Activated CD8-positive, alpha-beta memory T cell treated with anti-CD3 and anti-CD28 coated beads, Interleukin-2, amount 50 U/mL, for 1 hour (primary cell): ENCODE measurements around the gene ALKBH6.
"Not testable (repeated sequence)": the region's sequence is repeated elsewhere in the genome, so short reads cannot be mapped to it uniquely, and the experiment has no call there.

ENCODE experiments used
- DNase-seq: peaks from one replicate; pipeline ENCODE4 v3.0.0-alpha.2; 2020; ENCODE audit errors: extremely low read depth

ALKBH6 gene

GRCh38 chr19:35992907-35993765 is 20.9 kb downstream of the ALKBH6 start:
- no peak for DNase-seq

- no peak for DNase-seq
These were observed 22.1 kb downstream of the ALKBH6 start for GRCh38 chr19:35991731-35992450.

GRCh38 chr19:35990771-35991730 is 23.0 kb downstream of the ALKBH6 start:
- no peak for DNase-seq

- DNase-seq: no peak
These were observed 23.9 kb downstream of the ALKBH6 start for GRCh38 chr19:35990156-35990555.

- no peak for DNase-seq
These were observed 25.2 kb downstream of the ALKBH6 start for GRCh38 chr19:35988824-35989223.

- DNase-seq: no peak
These were observed 26.5 kb downstream of the ALKBH6 start for GRCh38 chr19:35987571-35987896.

GRCh38 chr19:35986664-35987570 is 27.1 kb downstream of the ALKBH6 start:
- no peak for DNase-seq

- no peak for DNase-seq
These were observed 27.9 kb downstream of the ALKBH6 start for GRCh38 chr19:35986111-35986510.

GRCh38 chr19:35983177-35983576 is 30.8 kb downstream of the ALKBH6 start:
- DNase-seq: no peak

- DNase-seq: not testable (repeated sequence)
These were observed 33.0 kb downstream of the ALKBH6 start for GRCh38 chr19:35980997-35981396.

- no peak for DNase-seq
These were observed 35.1 kb downstream of the ALKBH6 start for GRCh38 chr19:35978832-35979365.

- no peak for DNase-seq
These were observed 35.7 kb downstream of the ALKBH6 start for GRCh38 chr19:35978271-35978670.

- no peak for DNase-seq
These were observed 36.4 kb downstream of the ALKBH6 start for GRCh38 chr19:35977446-35978222.

GRCh38 chr19:35975608-35976214 is 38.3 kb downstream of the ALKBH6 start:
- DNase-seq: no peak

GRCh38 chr19:35973487-35973886 is 40.5 kb downstream of the ALKBH6 start:
- no peak for DNase-seq

GRCh38 chr19:35966771-35967170 is 47.2 kb downstream of the ALKBH6 start:
- DNase-seq: no peak

- no peak for DNase-seq
These were observed 50.5 kb downstream of the ALKBH6 start for GRCh38 chr19:35963514-35963913.

GRCh38 chr19:35960432-35960972 is 53.5 kb downstream of the ALKBH6 start:
- DNase-seq: no peak

- DNase-seq: no peak
These were observed 54.1 kb downstream of the ALKBH6 start for GRCh38 chr19:35959968-35960320.
